HepG2 (cell line): ENCODE measurements around the gene ZNF75A. TPM values are rescaled to one million over a fixed set of nuclear protein-coding genes. Genes with fewer than 3 reads are reported as not detected.

Experiments used
- ARNTL ChIP-seq: sonication (generic); formaldehyde crosslinking; IDR thresholded peaks from 2 replicates; pipeline ENCODE4 v1.4.0; 2020; ENCODE audit warnings: mild to moderate bottlenecking, missing genetic modification reagents
- CAMTA2 ChIP-seq: sonication (generic); formaldehyde crosslinking; IDR thresholded peaks from 2 replicates; pipeline ENCODE4 v1.4.0; 2020; ENCODE audit warnings: mild to moderate bottlenecking, missing genetic modification reagents, borderline replicate concordance
- CCDC6 ChIP-seq: sonication (generic); formaldehyde crosslinking; IDR thresholded peaks from 2 replicates; pipeline ENCODE4 v1.8.1; 2022; ENCODE audit warnings: mild to moderate bottlenecking, missing genetic modification reagents, moderate library complexity
- DBP ChIP-seq: sonication (generic); formaldehyde crosslinking; IDR thresholded peaks from 2 replicates; pipeline ENCODE4 v1.4.0; 2020; ENCODE audit warnings: missing genetic modification reagents; ENCODE audit errors: not compliant biosample characterization
- EEA1 ChIP-seq: sonication (generic); formaldehyde crosslinking; IDR thresholded peaks from 2 replicates; pipeline ENCODE4 v1.5.1; 2020; ENCODE audit warnings: mild to moderate bottlenecking, missing genetic modification reagents, borderline replicate concordance
- FIP1L1 ChIP-seq: fragments of 200-400 bp; formaldehyde crosslinking; IDR thresholded peaks from 2 replicates; pipeline ENCODE4 v1.6.1; 2018; ENCODE audit warnings: low read depth, mild to moderate bottlenecking, low read length, moderate library complexity, borderline replicate concordance; ENCODE audit not compliant: insufficient read depth
- FOSL1 ChIP-seq: sonication (generic); formaldehyde crosslinking; IDR thresholded peaks from 2 replicates; pipeline ENCODE4 v1.9.0; 2021; ENCODE audit warnings: missing genetic modification reagents, borderline replicate concordance
- HNF4G ChIP-seq, 2 experiments: sonication (generic) in 1 of 2; formaldehyde crosslinking in 1 of 2; IDR thresholded peaks; 2 replicates each; pipeline versions ENCODE4 v1.4.0 to v1.6.1; 2011 to 2020; ENCODE audit warnings: borderline replicate concordance in 2 of 2, low read depth in 2 of 2, mild to moderate bottlenecking in 2 of 2, low read length in 1 of 2, missing genetic modification reagents in 1 of 2, moderate library complexity in 1 of 2
- JUN ChIP-seq: sonication (generic); formaldehyde crosslinking; IDR thresholded peaks from 2 replicates; pipeline ENCODE4 v1.4.0; 2020; ENCODE audit warnings: mild to moderate bottlenecking, missing genetic modification reagents
- KMT2B ChIP-seq: IDR thresholded peaks from 2 replicates; pipeline ENCODE4 v1.6.1; 2016; ENCODE audit warnings: missing genetic modification reagents, missing compliant biosample characterization
- MAFF ChIP-seq: IDR thresholded peaks from 2 replicates; pipeline ENCODE4 v1.6.1; 2011; ENCODE audit warnings: low read depth, low read length, improper control_type of control experiment
- NFIC ChIP-seq: IDR thresholded peaks from 2 replicates; pipeline ENCODE4 v1.6.1; 2012; ENCODE audit warnings: mild to moderate bottlenecking, low read length, inconsistent platforms
- RARG ChIP-seq: sonication (generic); formaldehyde crosslinking; IDR thresholded peaks from 2 replicates; pipeline ENCODE4 v1.4.0; 2020; ENCODE audit warnings: low read depth, mild to moderate bottlenecking, missing genetic modification reagents
- SALL2 ChIP-seq: sonication (generic); formaldehyde crosslinking; IDR thresholded peaks from 2 replicates; pipeline ENCODE4 v1.8.1; 2023; ENCODE audit warnings: mild to moderate bottlenecking, missing genetic modification reagents, inconsistent platforms
- SAP130 ChIP-seq: IDR thresholded peaks from 2 replicates; pipeline ENCODE4 v1.6.1; 2016; ENCODE audit warnings: low read depth
- SMAD3 ChIP-seq: sonication (generic); formaldehyde crosslinking; IDR thresholded peaks from 2 replicates; pipeline ENCODE4 v1.4.0; 2020; ENCODE audit warnings: missing genetic modification reagents
- SRSF1 ChIP-seq: fragments of 200-400 bp; formaldehyde crosslinking; optimal IDR thresholded peaks from 2 replicates; pipeline ENCODE3; 2017; ENCODE audit warnings: mild to moderate bottlenecking, low read depth, low read length, moderate library complexity
- SRSF4 ChIP-seq: fragments of 200-400 bp; formaldehyde crosslinking; IDR thresholded peaks from one replicate; pipeline ENCODE4 v1.6.1; 2018; ENCODE audit warnings: mild to moderate bottlenecking, low read depth, low read length, moderate library complexity; ENCODE audit not compliant: poor library complexity, severe bottlenecking
- SSRP1 ChIP-seq: IDR thresholded peaks from 2 replicates; pipeline ENCODE4 v1.6.1; 2016; ENCODE audit warnings: control low read depth
- UBTF ChIP-seq: sonication (generic); formaldehyde crosslinking; IDR thresholded peaks from 2 replicates; pipeline ENCODE4 v1.4.0; 2020; ENCODE audit warnings: mild to moderate bottlenecking, missing genetic modification reagents
- ZNF160 ChIP-seq: sonication (generic); formaldehyde crosslinking; IDR thresholded peaks from 2 replicates; pipeline ENCODE4 v1.8.0; 2022; ENCODE audit warnings: mild to moderate bottlenecking, inconsistent platforms, missing genetic modification reagents
- ZNF292 ChIP-seq: sonication (generic); formaldehyde crosslinking; IDR thresholded peaks from 2 replicates; pipeline ENCODE4 v1.8.1; 2022; ENCODE audit warnings: mild to moderate bottlenecking, low read depth, missing genetic modification reagents, borderline replicate concordance
- ZNF33B ChIP-seq: sonication (generic); formaldehyde crosslinking; IDR thresholded peaks from 2 replicates; pipeline ENCODE4 v1.5.1; 2020; ENCODE audit warnings: mild to moderate bottlenecking, missing genetic modification reagents
- ZNF547 ChIP-seq: sonication (generic); formaldehyde crosslinking; IDR thresholded peaks from 2 replicates; pipeline ENCODE4 v1.5.1; 2020; ENCODE audit warnings: mild to moderate bottlenecking, missing genetic modification reagents
- ZNF589 ChIP-seq: sonication (generic); formaldehyde crosslinking; conservative IDR thresholded peaks from 2 replicates; pipeline ENCODE4 v1.8.0; 2022; ENCODE audit warnings: mild to moderate bottlenecking, moderate library complexity, missing genetic modification reagents
- ZNF615 ChIP-seq: sonication (generic); formaldehyde crosslinking; IDR thresholded peaks from 2 replicates; pipeline ENCODE4 v1.5.0; 2020; ENCODE audit warnings: mild to moderate bottlenecking, missing genetic modification reagents, borderline replicate concordance
- ZNF616 ChIP-seq: sonication (generic); formaldehyde crosslinking; IDR thresholded peaks from 2 replicates; pipeline ENCODE4 v1.5.0; 2020; ENCODE audit warnings: low read depth, mild to moderate bottlenecking, missing genetic modification reagents
- ZSCAN12 ChIP-seq: sonication (generic); formaldehyde crosslinking; IDR thresholded peaks from 2 replicates; pipeline ENCODE4 v1.9.0; 2021; ENCODE audit warnings: mild to moderate bottlenecking, missing genetic modification reagents
- ZSCAN25 ChIP-seq: sonication (generic); formaldehyde crosslinking; IDR thresholded peaks from 2 replicates; pipeline ENCODE4 v1.8.0; 2022; ENCODE audit warnings: mild to moderate bottlenecking, missing genetic modification reagents
- polyA plus RNA-seq, 8 experiments: library from polyadenylated mRNA; depleted of rRNA in 3 of 8; stranded (reverse) in 7 of 8; unstranded in 1 of 8; fragments of >200 nt; fragmentation: Illumina TruSeq in 4 of 8; extraction: Trizol in 4 of 8; gene quantifications; 2 replicates each; pipeline versions ENCODE4 v1.2.1 to v1.2.3, GENCODE V29; 2011 to 2016; ENCODE audit warnings: low read depth in 4 of 8, missing spikeins in 1 of 8, mixed read lengths in 1 of 8; ENCODE audit not compliant: insufficient read depth in 1 of 8
- total RNA-seq, 5 experiments: library from RNA; depleted of rRNA; stranded (reverse); fragments of >200 nt; fragmentation: Illumina TruSeq; extraction: Trizol; gene quantifications; 2 replicates each; pipeline ENCODE4 v1.2.3, GENCODE V29; 2016; ENCODE audit warnings: low read depth in 1 of 5

ZNF75A gene
- total and polyA plus RNA-seq, 2 of the 13 experiments (the other 11 are each of a cell fraction or from before 2014, with no cell fraction given), result 1.4 to 2.1 TPM

DNA sequence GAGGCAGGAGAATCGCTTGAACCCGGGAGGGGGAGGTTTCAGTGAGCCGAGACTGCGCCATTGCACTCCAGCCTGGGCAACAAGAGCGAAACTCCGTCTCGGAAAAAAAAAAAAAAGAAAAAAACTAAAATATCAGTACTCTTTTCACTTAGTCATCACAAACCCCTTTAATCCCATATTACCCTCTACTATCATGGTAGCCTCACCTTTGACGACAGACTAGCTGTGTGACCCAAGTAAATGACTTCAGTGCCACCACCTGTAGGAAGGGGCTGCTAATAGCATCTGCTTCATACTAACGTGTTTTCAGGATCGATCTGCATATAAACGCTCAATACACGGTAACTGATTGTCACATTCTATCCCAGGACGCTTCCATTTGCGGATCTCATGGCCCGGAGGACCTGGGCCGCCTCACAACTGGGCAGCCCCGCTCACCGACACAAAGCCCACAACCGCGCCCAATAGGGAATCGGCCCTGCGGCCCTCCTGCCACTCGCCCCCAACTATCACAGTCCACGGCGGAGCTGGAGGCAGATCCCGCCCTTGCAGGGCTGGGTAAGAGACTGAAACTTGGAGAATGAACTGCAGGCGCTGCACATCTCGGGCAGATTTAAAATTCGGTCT, 23.1 kb upstream of the ZNF75A start (continued):
- TF ChIP-seq SALL2 (CRISPR knock-in tag) (0 out of 2 replicates have a peak, but pooled peaks have one; percentile 17), ZSCAN25 (no peak), ZNF292 (CRISPR knock-in tag) (no peak), MAFF (0 out of 2 replicates have a peak, but pooled peaks have one; percentile 13), HNF4G (IDR thresholded peaks at IDR 0.05; ENCODE audit: borderline replicate concordance, low read depth, low read length) (no peak), HNF4G (CRISPR knock-in tag; IDR thresholded peaks at IDR 0.05; ENCODE audit: borderline replicate concordance, low read depth) (no peak), SRSF4 (no peak), UBTF (CRISPR knock-in tag) (peak; percentile 81), SAP130 (peak; percentile 48; the same call in 1 of the 2 replicates), ZNF589 (CRISPR knock-in tag) (no peak), SSRP1 (CRISPR knock-in tag) (no peak), FOSL1 (no peak), ZNF616 (CRISPR knock-in tag) (no peak), ZNF160 (no peak), ZNF33B (CRISPR knock-in tag) (0 out of 2 replicates have a peak, but pooled peaks have one; percentile 25), CAMTA2 (no peak; the same call in 1 of the 2 replicates), CCDC6 (CRISPR knock-in tag) (peak; percentile 59; the same call in 1 of the 2 replicates), FIP1L1 (no peak), NFIC (no peak), KMT2B (CRISPR knock-in tag) (no peak; the same call in 1 of the 2 replicates), SMAD3 (CRISPR knock-in tag) (peak; percentile 14; the same call in 1 of the 2 replicates), ZSCAN12 (CRISPR knock-in tag) (no peak), ZNF547 (CRISPR knock-in tag) (no peak), ARNTL (no peak; the same call in 1 of the 2 replicates), SRSF1 (no peak), ZNF615 (no peak), JUN (0 out of 2 replicates have a peak, but pooled peaks have one; percentile 41), RARG (0 out of 2 replicates have a peak, but pooled peaks have one; percentile 56), DBP (peak; percentile 37), EEA1 (CRISPR knock-in tag) (no peak)
